KMS-11 (cell line): ENCODE results near the gene ELMO1.

Source experiments
- H2AFZ ChIP-seq: fragments of 200-600 bp; sonication (generic); 2 replicates; pipeline ENCODE4 v1.6.1; 2016; ENCODE audit warnings: antibody characterized with exemption, mixed run types, low read depth
- H3K27ac ChIP-seq: fragments of 200-600 bp; sonication (generic); 2 replicates; pipeline ENCODE4 v1.6.1; 2016; ENCODE audit warnings: mild to moderate bottlenecking, mixed run types
- H3K27me3 ChIP-seq: fragments of 200-600 bp; sonication (generic); 2 replicates; pipeline ENCODE4 v1.6.1; 2017; ENCODE audit warnings: mild to moderate bottlenecking, low read depth, mixed run types, moderate library complexity; ENCODE audit not compliant: insufficient read depth
- H3K36me3 ChIP-seq: fragments of 200-600 bp; sonication (generic); 2 replicates; pipeline ENCODE4 v1.6.1; 2017; ENCODE audit warnings: mild to moderate bottlenecking, mixed run types; ENCODE audit not compliant: insufficient read depth
- H3K4me1 ChIP-seq: fragments of 200-600 bp; sonication (generic); 2 replicates; pipeline ENCODE4 v1.6.1; 2016; ENCODE audit warnings: mild to moderate bottlenecking, low read depth, mixed run types; ENCODE audit not compliant: poor library complexity, severe bottlenecking
- H3K4me2 ChIP-seq: fragments of 200-600 bp; sonication (generic); 2 replicates; pipeline ENCODE4 v1.7.0; 2016; ENCODE audit warnings: mild to moderate bottlenecking, mixed run types
- H3K4me3 ChIP-seq: fragments of 200-600 bp; sonication (generic); IDR thresholded peaks from 2 replicates; pipeline ENCODE4 v1.6.1; 2017; ENCODE audit warnings: low read depth, low read length, mixed read lengths; ENCODE audit not compliant: insufficient read depth
- H3K79me2 ChIP-seq: fragments of 200-600 bp; sonication (generic); 2 replicates; pipeline ENCODE4 v1.6.1; 2016; ENCODE audit warnings: low read depth, mixed run types; ENCODE audit not compliant: insufficient read depth
- H3K9ac ChIP-seq: fragments of 200-600 bp; sonication (generic); 2 replicates; pipeline ENCODE4 v1.6.1; 2016; ENCODE audit warnings: mild to moderate bottlenecking, mixed run types
- H4K20me1 ChIP-seq: fragments of 200-600 bp; sonication (generic); 2 replicates; pipeline ENCODE4 v1.6.1; 2016; ENCODE audit warnings: mild to moderate bottlenecking, mixed run types; ENCODE audit not compliant: insufficient read depth
- TF ChIP-seq, protein P1 (sequence below): fragments of 200-600 bp; sonication (generic); conservative IDR thresholded peaks from 2 replicates; pipeline ENCODE4 v1.6.1; 2017; ENCODE audit warnings: low read depth, mild to moderate bottlenecking, antibody characterized with exemption, low read length, moderate library complexity, mixed read lengths

ELMO1 gene

DNA sequence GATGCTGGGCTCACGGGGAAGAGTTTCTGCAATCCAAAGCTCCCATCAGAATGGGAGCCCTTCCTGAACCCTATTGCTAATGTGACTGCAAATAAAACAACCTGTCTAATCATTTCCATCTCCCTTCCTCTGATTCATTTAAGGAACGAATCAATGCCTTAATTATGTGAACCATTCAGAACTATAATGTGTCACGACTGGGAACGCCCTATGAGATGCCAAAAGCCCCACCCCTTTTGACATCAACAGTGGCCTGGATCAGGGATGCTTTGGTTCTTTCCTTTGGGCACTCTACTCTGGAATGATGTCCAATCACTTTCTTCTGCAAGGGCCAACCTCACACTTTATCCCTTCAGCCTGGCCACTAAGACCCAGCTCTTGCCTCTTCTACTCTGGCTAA, 528.9 kb downstream of the ELMO1 start:
- H3K4me3 ChIP-seq = no peak overlapping the region
- no peak overlapping the region for H3K9ac ChIP-seq
- H3K27ac ChIP-seq = no peak overlapping the region
- no peak overlapping the region for H2AFZ ChIP-seq
- H3K27me3 ChIP-seq = no peaks in the 10 kb centered on the region
- no peaks in the 10 kb centered on the region for H3K36me3 ChIP-seq
- H4K20me1 ChIP-seq = no peaks in the 10 kb centered on the region
- H3K79me2 ChIP-seq = 0 out of 2 replicates have a peak, but pooled peaks cover 11% of the 10 kb centered on the region
- H3K4me1 ChIP-seq = peaks cover 22% of the 10 kb centered on the region
- H3K4me2 ChIP-seq = no peak overlapping the region
- TF ChIP-seq, protein P1, sequence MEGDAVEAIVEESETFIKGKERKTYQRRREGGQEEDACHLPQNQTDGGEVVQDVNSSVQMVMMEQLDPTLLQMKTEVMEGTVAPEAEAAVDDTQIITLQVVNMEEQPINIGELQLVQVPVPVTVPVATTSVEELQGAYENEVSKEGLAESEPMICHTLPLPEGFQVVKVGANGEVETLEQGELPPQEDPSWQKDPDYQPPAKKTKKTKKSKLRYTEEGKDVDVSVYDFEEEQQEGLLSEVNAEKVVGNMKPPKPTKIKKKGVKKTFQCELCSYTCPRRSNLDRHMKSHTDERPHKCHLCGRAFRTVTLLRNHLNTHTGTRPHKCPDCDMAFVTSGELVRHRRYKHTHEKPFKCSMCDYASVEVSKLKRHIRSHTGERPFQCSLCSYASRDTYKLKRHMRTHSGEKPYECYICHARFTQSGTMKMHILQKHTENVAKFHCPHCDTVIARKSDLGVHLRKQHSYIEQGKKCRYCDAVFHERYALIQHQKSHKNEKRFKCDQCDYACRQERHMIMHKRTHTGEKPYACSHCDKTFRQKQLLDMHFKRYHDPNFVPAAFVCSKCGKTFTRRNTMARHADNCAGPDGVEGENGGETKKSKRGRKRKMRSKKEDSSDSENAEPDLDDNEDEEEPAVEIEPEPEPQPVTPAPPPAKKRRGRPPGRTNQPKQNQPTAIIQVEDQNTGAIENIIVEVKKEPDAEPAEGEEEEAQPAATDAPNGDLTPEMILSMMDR = no peak

DNA sequence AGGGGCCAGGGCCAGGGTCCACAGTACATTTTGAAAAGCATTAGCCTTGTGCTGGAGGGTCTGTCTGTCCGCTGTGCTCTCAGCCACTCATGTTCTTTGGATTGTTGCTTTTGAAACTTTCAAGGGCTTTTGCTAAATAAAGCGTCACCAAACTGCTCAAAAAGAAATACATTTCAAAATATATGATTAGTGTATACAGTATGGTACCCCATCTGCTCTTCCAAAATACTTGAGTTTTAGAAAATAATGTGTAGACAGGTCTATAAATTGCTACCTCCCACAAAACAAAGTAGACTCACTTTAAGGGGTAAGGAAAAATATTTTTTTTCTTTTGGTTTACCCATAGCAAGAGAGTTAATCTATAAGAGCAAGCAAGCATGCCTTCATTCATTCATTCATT, 530.1 kb downstream of the ELMO1 start:
- 0 out of 2 replicates have a peak, but pooled peaks cover 11% of the 10 kb centered on the region for H3K79me2 ChIP-seq
- no peak overlapping the region for H3K4me2 ChIP-seq
- H3K9ac ChIP-seq = no peak overlapping the region
- H3K4me3 ChIP-seq = no peak overlapping the region
- no peak overlapping the region for H3K27ac ChIP-seq
- no peaks in the 10 kb centered on the region for H3K36me3 ChIP-seq
- TF ChIP-seq, protein P1 = no peak
- H4K20me1 ChIP-seq = no peaks in the 10 kb centered on the region
- H3K27me3 ChIP-seq = no peaks in the 10 kb centered on the region
- H3K4me1 ChIP-seq = peaks cover 10% of the 10 kb centered on the region
- H2AFZ ChIP-seq = no peak overlapping the region

DNA sequence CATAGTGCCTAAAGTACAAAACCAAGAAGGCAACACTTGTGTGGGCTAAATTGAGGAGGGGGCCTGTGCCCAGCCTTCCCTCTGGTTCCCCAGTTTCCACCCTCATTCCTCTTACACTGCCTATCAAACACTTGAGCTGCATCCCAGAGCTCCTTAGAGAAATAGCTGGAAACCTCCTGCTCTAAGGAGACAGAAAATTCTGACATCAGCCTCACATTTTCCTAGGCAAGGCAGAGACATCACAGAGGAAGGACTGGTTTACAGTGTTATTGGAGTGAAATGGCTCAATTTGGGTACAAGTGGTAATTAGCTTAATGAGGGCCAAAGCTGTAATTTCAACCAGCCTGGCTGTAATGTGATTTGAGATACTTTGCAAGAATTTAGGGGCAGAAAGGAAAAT, 532.0 kb downstream of the ELMO1 start:
- Histone ChIP-seq H3K9ac (no peak overlapping the region), H3K36me3 (no peaks in the 10 kb centered on the region), H4K20me1 (no peaks in the 10 kb centered on the region), H3K27me3 (no peaks in the 10 kb centered on the region), H3K4me3 (no peak overlapping the region), H3K4me1 (no peaks in the 10 kb centered on the region), H3K27ac (no peak overlapping the region), H3K4me2 (no peak overlapping the region), H3K79me2 (no peaks in the 10 kb centered on the region), H2AFZ (no peak overlapping the region)
- TF ChIP-seq, protein P1 = no peak

DNA sequence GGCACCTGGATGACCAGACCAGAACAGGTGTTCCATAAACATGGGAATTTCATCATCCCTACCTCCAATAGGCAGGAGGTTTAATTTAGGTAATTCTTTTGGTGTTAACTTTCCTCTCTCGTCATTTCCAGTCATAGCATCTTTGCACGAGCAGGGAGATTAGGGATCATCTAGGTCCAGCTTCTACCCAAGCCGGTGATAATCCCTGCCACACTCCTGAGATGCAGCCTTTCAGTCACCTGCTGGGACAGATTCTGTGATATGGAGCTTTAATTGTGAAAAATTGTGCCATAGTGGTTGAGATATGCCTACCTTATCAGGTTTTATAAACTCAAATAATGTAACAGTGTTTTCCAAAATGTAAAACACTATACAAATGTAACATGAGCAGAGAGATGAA, 532.5 kb downstream of the ELMO1 start:
- H3K4me2 ChIP-seq = no peak overlapping the region
- no peaks in the 10 kb centered on the region for H3K79me2 ChIP-seq
- no peak overlapping the region for H3K27ac ChIP-seq
- no peak overlapping the region for H2AFZ ChIP-seq
- H3K4me1 ChIP-seq = no peaks in the 10 kb centered on the region
- no peak overlapping the region for H3K9ac ChIP-seq
- no peaks in the 10 kb centered on the region for H3K27me3 ChIP-seq
- no peak overlapping the region for H3K4me3 ChIP-seq
- TF ChIP-seq, protein P1 = no peak
- H4K20me1 ChIP-seq = no peaks in the 10 kb centered on the region
- H3K36me3 ChIP-seq = no peaks in the 10 kb centered on the region

DNA sequence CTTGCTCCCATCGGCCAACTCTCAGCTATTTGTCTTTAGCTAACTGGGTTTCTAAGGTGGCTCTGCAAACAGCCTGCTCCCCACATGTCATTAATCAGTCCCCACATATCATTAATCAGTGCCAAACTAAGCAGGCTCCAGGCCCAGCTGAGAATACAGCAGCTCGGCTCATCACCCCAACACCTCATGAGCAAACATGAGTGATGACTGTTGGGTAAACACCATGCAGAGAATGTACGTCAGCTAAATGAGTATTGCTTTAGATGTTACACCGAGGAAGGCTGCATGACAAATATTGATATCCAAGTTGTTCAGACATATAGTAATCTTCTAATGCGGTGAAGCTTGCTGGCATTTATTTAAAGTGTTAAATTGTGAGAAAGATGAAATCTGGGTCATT, 536.9 kb downstream of the ELMO1 start:
- no peak overlapping the region for H3K4me2 ChIP-seq
- H3K4me1 ChIP-seq = no peaks in the 10 kb centered on the region
- H3K27ac ChIP-seq = no peak overlapping the region
- no peaks in the 10 kb centered on the region for H4K20me1 ChIP-seq
- H3K79me2 ChIP-seq = no peaks in the 10 kb centered on the region
- no peak overlapping the region for H2AFZ ChIP-seq
- TF ChIP-seq, protein P1 = no peak
- H3K36me3 ChIP-seq = no peaks in the 10 kb centered on the region
- H3K4me3 ChIP-seq = no peak overlapping the region
- no peak overlapping the region for H3K9ac ChIP-seq
- no peaks in the 10 kb centered on the region for H3K27me3 ChIP-seq
